KMS-11 (cell line): ENCODE data around the gene S100G.

ENCODE experiments used
- H2AFZ ChIP-seq: fragments of 200-600 bp; sonication (generic); 2 replicates; pipeline ENCODE4 v1.6.1; 2016; ENCODE audit warnings: antibody characterized with exemption, mixed run types, low read depth
- H3K27ac ChIP-seq: fragments of 200-600 bp; sonication (generic); 2 replicates; pipeline ENCODE4 v1.6.1; 2016; ENCODE audit warnings: mild to moderate bottlenecking, mixed run types
- H3K27me3 ChIP-seq: fragments of 200-600 bp; sonication (generic); 2 replicates; pipeline ENCODE4 v1.6.1; 2017; ENCODE audit warnings: mild to moderate bottlenecking, low read depth, mixed run types, moderate library complexity; ENCODE audit not compliant: insufficient read depth
- H3K36me3 ChIP-seq: fragments of 200-600 bp; sonication (generic); 2 replicates; pipeline ENCODE4 v1.6.1; 2017; ENCODE audit warnings: mild to moderate bottlenecking, mixed run types; ENCODE audit not compliant: insufficient read depth
- H3K4me1 ChIP-seq: fragments of 200-600 bp; sonication (generic); 2 replicates; pipeline ENCODE4 v1.6.1; 2016; ENCODE audit warnings: mild to moderate bottlenecking, low read depth, mixed run types; ENCODE audit not compliant: poor library complexity, severe bottlenecking
- H3K4me2 ChIP-seq: fragments of 200-600 bp; sonication (generic); 2 replicates; pipeline ENCODE4 v1.7.0; 2016; ENCODE audit warnings: mild to moderate bottlenecking, mixed run types
- H3K4me3 ChIP-seq: fragments of 200-600 bp; sonication (generic); IDR thresholded peaks from 2 replicates; pipeline ENCODE4 v1.6.1; 2017; ENCODE audit warnings: low read depth, low read length, mixed read lengths; ENCODE audit not compliant: insufficient read depth
- H3K79me2 ChIP-seq: fragments of 200-600 bp; sonication (generic); 2 replicates; pipeline ENCODE4 v1.6.1; 2016; ENCODE audit warnings: low read depth, mixed run types; ENCODE audit not compliant: insufficient read depth
- H3K9ac ChIP-seq: fragments of 200-600 bp; sonication (generic); 2 replicates; pipeline ENCODE4 v1.6.1; 2016; ENCODE audit warnings: mild to moderate bottlenecking, mixed run types
- H4K20me1 ChIP-seq: fragments of 200-600 bp; sonication (generic); 2 replicates; pipeline ENCODE4 v1.6.1; 2016; ENCODE audit warnings: mild to moderate bottlenecking, mixed run types; ENCODE audit not compliant: insufficient read depth
- CTCF ChIP-seq: fragments of 200-600 bp; sonication (generic); conservative IDR thresholded peaks from 2 replicates; pipeline ENCODE4 v1.6.1; 2017; ENCODE audit warnings: low read depth, mild to moderate bottlenecking, antibody characterized with exemption, low read length, moderate library complexity, mixed read lengths

The S100G gene

DNA sequence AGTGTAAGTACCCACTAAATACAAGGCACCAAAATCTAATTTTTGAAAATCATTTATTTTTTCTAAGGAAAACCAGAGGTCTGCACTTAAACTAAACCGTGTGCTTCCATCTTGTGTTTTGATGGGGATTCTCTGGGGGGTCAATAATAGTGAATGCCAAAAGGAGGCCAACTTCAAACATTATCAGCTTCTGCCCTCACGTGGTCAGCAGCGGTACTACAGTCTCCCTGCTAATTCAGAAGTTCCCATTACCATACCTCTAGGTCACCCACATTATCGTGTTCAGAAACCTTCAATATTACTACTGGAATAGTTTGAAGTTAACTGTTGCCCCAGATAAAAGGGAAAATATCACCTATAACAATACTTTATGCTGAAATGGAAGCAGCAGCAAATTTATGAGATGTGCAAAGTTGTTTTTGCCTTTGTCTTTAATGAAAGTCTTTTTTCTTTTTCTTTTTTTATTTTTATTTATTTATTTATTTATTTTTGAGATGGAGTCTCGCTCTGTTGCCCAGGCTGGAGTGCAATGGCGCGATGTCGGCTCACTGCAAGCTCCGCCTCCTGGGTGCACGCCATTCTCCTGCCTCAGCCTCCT, 45.2 kb downstream of the S100G start:
- H3K4me1 ChIP-seq = no peaks in the 10 kb centered on the region
- no peaks in the 10 kb centered on the region for H3K27me3 ChIP-seq
- H3K27ac ChIP-seq = no peak overlapping the region
- no peak overlapping the region for H3K4me3 ChIP-seq
- H3K9ac ChIP-seq = no peak overlapping the region
- no peaks in the 10 kb centered on the region for H3K79me2 ChIP-seq
- H3K4me2 ChIP-seq = no peak overlapping the region
- no peaks in the 10 kb centered on the region for H4K20me1 ChIP-seq
- H3K36me3 ChIP-seq = no peaks in the 10 kb centered on the region
- peak; percentile 78 for TF ChIP-seq CTCF
- no peak overlapping the region for H2AFZ ChIP-seq

DNA sequence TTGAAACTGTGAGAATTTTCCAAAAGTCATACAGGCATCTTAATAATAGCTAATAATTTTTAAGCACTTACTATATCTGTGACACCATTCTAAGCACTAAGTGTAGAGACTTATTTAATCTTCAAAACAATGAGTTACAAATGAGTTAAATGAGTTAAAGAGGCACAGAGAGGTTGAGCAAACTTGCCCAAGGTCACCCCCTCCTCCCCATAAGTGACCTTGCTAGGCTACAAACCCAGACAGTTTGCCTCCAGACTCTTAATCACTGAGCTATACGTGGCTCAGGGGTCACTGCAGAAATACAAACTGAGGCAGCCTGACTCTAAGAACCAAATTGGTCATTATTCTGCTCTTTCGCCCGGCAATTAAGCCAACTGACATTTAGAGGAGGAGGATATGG, 47.0 kb downstream of the S100G start:
- H3K4me2 ChIP-seq = no peak overlapping the region
- no peak overlapping the region for H3K9ac ChIP-seq
- H3K4me1 ChIP-seq = no peaks in the 10 kb centered on the region
- H3K79me2 ChIP-seq = no peaks in the 10 kb centered on the region
- no peaks in the 10 kb centered on the region for H3K36me3 ChIP-seq
- H3K27me3 ChIP-seq = no peaks in the 10 kb centered on the region
- H4K20me1 ChIP-seq = no peaks in the 10 kb centered on the region
- TF ChIP-seq CTCF = no peak
- no peak overlapping the region for H3K4me3 ChIP-seq
- H3K27ac ChIP-seq = no peak overlapping the region
- H2AFZ ChIP-seq = no peak overlapping the region

DNA sequence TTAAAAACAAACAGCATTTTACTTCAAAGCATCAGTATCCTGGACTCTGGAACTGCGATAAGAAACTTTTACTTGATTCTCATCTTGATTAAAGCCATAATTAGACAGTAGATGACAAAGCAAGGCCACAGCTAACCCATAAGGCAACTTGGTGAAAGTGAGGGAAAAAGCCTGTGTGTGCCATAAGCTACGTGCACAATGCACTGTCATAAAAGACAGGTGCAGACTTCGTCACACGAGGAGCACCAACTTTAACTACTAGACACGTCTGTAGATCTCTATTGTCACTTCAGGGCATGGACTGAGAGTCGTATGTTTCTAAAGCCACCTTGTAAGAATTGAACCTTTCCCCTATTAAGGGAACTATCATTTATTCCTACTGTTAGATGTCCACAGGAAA, 49.4 kb downstream of the S100G start:
- H3K4me2 ChIP-seq = no peak overlapping the region
- H3K36me3 ChIP-seq = no peaks in the 10 kb centered on the region

GRCh38 chrX:16700734-16701133, 50.8 kb downstream of the S100G start:
- Histone ChIP-seq H3K4me2 (no peak overlapping the region), H3K4me1 (no peaks in the 10 kb centered on the region), H4K20me1 (no peaks in the 10 kb centered on the region), H3K36me3 (no peaks in the 10 kb centered on the region), H3K9ac (no peak overlapping the region), H3K27ac (no peak overlapping the region), H3K4me3 (no peak overlapping the region), H3K79me2 (no peaks in the 10 kb centered on the region), H2AFZ (no peak overlapping the region), H3K27me3 (no peaks in the 10 kb centered on the region)
- no peak for TF ChIP-seq CTCF

More for the DNA sequence above, 49.4 kb downstream of the S100G start:
- Histone ChIP-seq H3K4me3 (no peak overlapping the region), H2AFZ (no peak overlapping the region), H3K4me1 (no peaks in the 10 kb centered on the region), H3K9ac (no peak overlapping the region), H3K79me2 (no peaks in the 10 kb centered on the region), H3K27ac (no peak overlapping the region), H3K27me3 (no peaks in the 10 kb centered on the region), H4K20me1 (no peaks in the 10 kb centered on the region)
- TF ChIP-seq CTCF = no peak
